HEK293 (cell line): ENCODE data around the gene CR1.

ENCODE experiments used
- CTCF ChIA-PET: fragments of 350-600 bp; formaldehyde crosslinking; extraction: SDS; loops from one replicate; lab custom pipeline; 2021; ENCODE audit warnings: antibody characterized with exemption; lab: Yijun Ruan, JAX
- POLR2A ChIA-PET: fragments of 300-600 bp; formaldehyde crosslinking; extraction: SDS; loops from one replicate; lab custom pipeline; 2020; ENCODE audit warnings: antibody characterized with exemption, inconsistent platforms; lab: Yijun Ruan, JAX
- H3K27ac ChIP-seq: fragments of 200-500 bp; sonication (Bioruptor generic); 2 replicates; pipeline ENCODE4 v1.5.1; 2014; ENCODE audit warnings: low read depth, low read length, control low read depth, inconsistent platforms; ENCODE audit errors: extremely low read depth
- H3K36me3 ChIP-seq, 2 experiments: fragments of 200-500 bp in 1 of 2; sonication (Bioruptor generic) in 1 of 2; 1 replicate in 1 of 2; 2 replicates in 1 of 2; pipeline ENCODE4 v1.5.1; 2014 to 2017; ENCODE audit warnings: inconsistent platforms in 2 of 2, low read length in 2 of 2; ENCODE audit not compliant: control insufficient read depth in 2 of 2, insufficient read depth in 1 of 2
- H3K4me1 ChIP-seq: fragments of 200-500 bp; sonication (Bioruptor generic); 2 replicates; pipeline ENCODE4 v1.5.1; 2014; ENCODE audit warnings: mild to moderate bottlenecking, low read length, inconsistent platforms; ENCODE audit not compliant: control insufficient read depth, insufficient read depth
- H3K4me3 ChIP-seq: 2 replicates; pipeline ENCODE4 v1.5.1; 2011; ENCODE audit warnings: low read depth, mild to moderate bottlenecking, control low read depth, low read length, moderate library complexity
- H3K9me3 ChIP-seq: fragments of 200-500 bp; sonication (Bioruptor generic); 2 replicates; pipeline ENCODE4 v1.5.1; 2014; ENCODE audit warnings: low read depth, low read length, inconsistent platforms; ENCODE audit not compliant: control insufficient read depth, insufficient read depth
- HOXA7 ChIP-seq: sonication (generic); formaldehyde crosslinking; IDR thresholded peaks from 2 replicates; pipeline ENCODE4 v1.8.1; 2022; ENCODE audit warnings: missing genetic modification reagents, borderline replicate concordance
- KLF16 ChIP-seq: fragments of 450-650 bp; formaldehyde crosslinking; IDR thresholded peaks from 2 replicates; pipeline ENCODE4 v1.5.1; 2017; ENCODE audit warnings: missing biosample characterization, missing genetic modification characterization
- KLF9 ChIP-seq: fragments of 450-650 bp; formaldehyde crosslinking; IDR thresholded peaks from 2 replicates; pipeline ENCODE4 v1.5.1; 2016; ENCODE audit warnings: missing biosample characterization, missing genetic modification characterization, low read depth
- TRIM28 ChIP-seq: IDR thresholded peaks from 2 replicates; pipeline ENCODE4 v1.6.1; 2011; ENCODE audit warnings: low read length, control low read depth, borderline replicate concordance
- YY1 ChIP-seq: fragments of 450-650 bp; formaldehyde crosslinking; IDR thresholded peaks from 2 replicates; pipeline ENCODE4 v1.5.1; 2018; ENCODE audit warnings: missing biosample characterization, missing genetic modification characterization
- ZBTB1 ChIP-seq: fragments of 450-650 bp; formaldehyde crosslinking; IDR thresholded peaks from 2 replicates; pipeline ENCODE4 v1.5.1; 2016; ENCODE audit warnings: missing biosample characterization, missing genetic modification characterization
- ZBTB17 ChIP-seq: fragments of 450-650 bp; formaldehyde crosslinking; IDR thresholded peaks from 2 replicates; pipeline ENCODE4 v1.5.1; 2016; ENCODE audit warnings: missing biosample characterization, missing genetic modification characterization
- ZFP37 ChIP-seq: fragments of 450-650 bp; formaldehyde crosslinking; IDR thresholded peaks from 2 replicates; pipeline ENCODE4 v1.5.1; 2016; ENCODE audit warnings: missing biosample characterization, missing genetic modification characterization
- ZNF133 ChIP-seq: fragments of 450-650 bp; formaldehyde crosslinking; IDR thresholded peaks from 2 replicates; pipeline ENCODE4 v1.5.1; 2016; ENCODE audit warnings: missing biosample characterization, missing genetic modification characterization
- ZNF138 ChIP-seq: fragments of 450-650 bp; formaldehyde crosslinking; IDR thresholded peaks from 2 replicates; pipeline ENCODE4 v1.5.1; 2016; ENCODE audit warnings: missing biosample characterization, missing genetic modification characterization, borderline replicate concordance
- ZNF148 ChIP-seq: fragments of 450-650 bp; formaldehyde crosslinking; IDR thresholded peaks from 2 replicates; pipeline ENCODE4 v1.5.0; 2017; ENCODE audit warnings: missing biosample characterization, missing genetic modification characterization, borderline replicate concordance
- ZNF214 ChIP-seq: fragments of 450-650 bp; formaldehyde crosslinking; IDR thresholded peaks from 2 replicates; pipeline ENCODE4 v1.5.1; 2017; ENCODE audit warnings: missing biosample characterization, mild to moderate bottlenecking, missing genetic modification characterization, borderline replicate concordance
- ZNF248 ChIP-seq: fragments of 450-650 bp; formaldehyde crosslinking; IDR thresholded peaks from 2 replicates; pipeline ENCODE4 v1.5.1; 2017; ENCODE audit warnings: missing biosample characterization, missing genetic modification characterization
- ZNF341 ChIP-seq: fragments of 450-650 bp; formaldehyde crosslinking; IDR thresholded peaks from 2 replicates; pipeline ENCODE4; 2016; ENCODE audit warnings: low read depth, missing biosample characterization, missing genetic modification characterization
- ZNF404 ChIP-seq: fragments of 450-650 bp; formaldehyde crosslinking; IDR thresholded peaks from 2 replicates; pipeline ENCODE4 v1.5.1; 2017; ENCODE audit warnings: missing biosample characterization, missing genetic modification characterization
- ZNF48 ChIP-seq: fragments of 450-650 bp; formaldehyde crosslinking; IDR thresholded peaks from 2 replicates; pipeline ENCODE4 v1.5.1; 2016; ENCODE audit warnings: missing biosample characterization, missing genetic modification characterization
- ZNF558 ChIP-seq: fragments of 450-650 bp; formaldehyde crosslinking; IDR thresholded peaks from 2 replicates; pipeline ENCODE4 v1.5.1; 2016; ENCODE audit warnings: missing biosample characterization, missing genetic modification characterization
- ZNF610 ChIP-seq: fragments of 450-650 bp; formaldehyde crosslinking; IDR thresholded peaks from 2 replicates; pipeline ENCODE4 v1.5.1; 2016; ENCODE audit warnings: missing biosample characterization, missing genetic modification characterization, borderline replicate concordance
- ZNF830 ChIP-seq: fragments of 450-650 bp; IDR thresholded peaks from 2 replicates; pipeline ENCODE4 v1.5.0; 2018; ENCODE audit warnings: missing biosample characterization, missing genetic modification characterization, low read depth, mild to moderate bottlenecking, moderate library complexity
- ZSCAN18 ChIP-seq: fragments of 450-650 bp; formaldehyde crosslinking; IDR thresholded peaks from 2 replicates; pipeline ENCODE4 v1.5.1; 2016; ENCODE audit warnings: missing biosample characterization, missing genetic modification characterization
- ZSCAN5A ChIP-seq: fragments of 450-650 bp; formaldehyde crosslinking; IDR thresholded peaks from 2 replicates; pipeline ENCODE4 v1.5.1; 2016; ENCODE audit warnings: missing biosample characterization, missing genetic modification characterization
- TF ChIP-seq, protein P1 (sequence below): fragments of 450-650 bp; formaldehyde crosslinking; conservative IDR thresholded peaks from 2 replicates; pipeline ENCODE4 v1.5.1; 2016; ENCODE audit warnings: low read depth, missing biosample characterization, missing genetic modification characterization
- TF ChIP-seq, protein P2 (sequence below): fragments of 450-650 bp; formaldehyde crosslinking; IDR thresholded peaks from 2 replicates; pipeline ENCODE4 v1.5.1; 2016; ENCODE audit warnings: missing biosample characterization, missing genetic modification characterization, low read depth

Gene CR1

DNA sequence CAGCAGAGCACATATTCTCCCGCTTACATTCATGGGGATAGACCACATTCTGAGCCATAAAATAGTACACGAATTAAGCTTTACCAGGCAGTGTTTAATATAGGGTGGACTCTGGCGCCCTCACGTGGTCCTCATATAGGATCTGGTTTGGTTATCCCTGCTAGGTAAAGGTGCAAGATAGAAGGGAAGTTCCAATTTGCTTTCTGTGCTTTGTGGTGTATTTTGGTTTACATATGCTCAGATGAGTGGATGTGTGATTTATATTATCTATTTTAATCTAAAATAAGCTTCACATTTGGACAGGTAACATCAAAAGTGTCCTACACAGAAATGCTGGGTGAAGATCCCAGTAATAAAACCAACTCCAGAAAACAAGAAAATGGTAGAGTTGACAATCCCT, 3.6 kb downstream of the CR1 start:
- POLR2A ChIA-PET: interaction anchor here (1.1 kb wide), 1 partner anchor 179 kb away, joined by 3 read pairs; no protein-coding TSS in a partner anchor
- Histone ChIP-seq H3K9me3 (no peaks in the 10 kb centered on the region), H3K4me3 (no peak overlapping the region), H3K27ac (no peak overlapping the region), H3K4me1 (no peaks in the 10 kb centered on the region), H3K36me3 (no peaks in the 10 kb centered on the region)
- CTCF ChIA-PET: interaction anchor here (0.5 to 2.2 kb wide), 39 partner anchors 10 to 889 kb away, joined by 3 to 16 read pairs (median 4); partner anchors contain the start of gene CR2
- TF ChIP-seq, protein P1, sequence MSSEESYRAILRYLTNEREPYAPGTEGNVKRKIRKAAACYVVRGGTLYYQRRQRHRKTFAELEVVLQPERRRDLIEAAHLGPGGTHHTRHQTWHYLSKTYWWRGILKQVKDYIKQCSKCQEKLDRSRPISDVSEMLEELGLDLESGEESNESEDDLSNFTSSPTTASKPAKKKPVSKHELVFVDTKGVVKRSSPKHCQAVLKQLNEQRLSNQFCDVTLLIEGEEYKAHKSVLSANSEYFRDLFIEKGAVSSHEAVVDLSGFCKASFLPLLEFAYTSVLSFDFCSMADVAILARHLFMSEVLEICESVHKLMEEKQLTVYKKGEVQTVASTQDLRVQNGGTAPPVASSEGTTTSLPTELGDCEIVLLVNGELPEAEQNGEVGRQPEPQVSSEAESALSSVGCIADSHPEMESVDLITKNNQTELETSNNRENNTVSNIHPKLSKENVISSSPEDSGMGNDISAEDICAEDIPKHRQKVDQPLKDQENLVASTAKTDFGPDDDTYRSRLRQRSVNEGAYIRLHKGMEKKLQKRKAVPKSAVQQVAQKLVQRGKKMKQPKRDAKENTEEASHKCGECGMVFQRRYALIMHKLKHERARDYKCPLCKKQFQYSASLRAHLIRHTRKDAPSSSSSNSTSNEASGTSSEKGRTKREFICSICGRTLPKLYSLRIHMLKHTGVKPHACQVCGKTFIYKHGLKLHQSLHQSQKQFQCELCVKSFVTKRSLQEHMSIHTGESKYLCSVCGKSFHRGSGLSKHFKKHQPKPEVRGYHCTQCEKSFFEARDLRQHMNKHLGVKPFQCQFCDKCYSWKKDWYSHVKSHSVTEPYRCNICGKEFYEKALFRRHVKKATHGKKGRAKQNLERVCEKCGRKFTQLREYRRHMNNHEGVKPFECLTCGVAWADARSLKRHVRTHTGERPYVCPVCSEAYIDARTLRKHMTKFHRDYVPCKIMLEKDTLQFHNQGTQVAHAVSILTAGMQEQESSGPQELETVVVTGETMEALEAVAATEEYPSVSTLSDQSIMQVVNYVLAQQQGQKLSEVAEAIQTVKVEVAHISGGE (tag by site-specific recombination): no peak
- TF ChIP-seq ZNF248 (tag by site-specific recombination) (no peak), ZNF138 (no peak), ZNF830 (tag by site-specific recombination) (no peak), ZNF341 (tag by site-specific recombination) (no peak), ZNF48 (tag by site-specific recombination) (no peak), ZSCAN18 (no peak), YY1 (tag by site-specific recombination) (no peak), KLF9 (tag by site-specific recombination) (no peak), ZNF610 (tag by site-specific recombination) (no peak), ZNF148 (no peak), ZNF404 (tag by site-specific recombination) (no peak), ZBTB1 (no peak), ZNF133 (no peak), KLF16 (tag by site-specific recombination) (no peak), ZNF558 (tag by site-specific recombination) (no peak; the same call in 1 of the 2 replicates), ZSCAN5A (tag by site-specific recombination) (no peak), HOXA7 (CRISPR knock-in tag) (no peak), ZNF214 (tag by site-specific recombination) (no peak), TRIM28 (no peak), ZBTB17 (tag by site-specific recombination) (no peak), ZFP37 (0 out of 2 replicates have a peak, but pooled peaks have one; percentile 29)
- TF ChIP-seq, protein P2, sequence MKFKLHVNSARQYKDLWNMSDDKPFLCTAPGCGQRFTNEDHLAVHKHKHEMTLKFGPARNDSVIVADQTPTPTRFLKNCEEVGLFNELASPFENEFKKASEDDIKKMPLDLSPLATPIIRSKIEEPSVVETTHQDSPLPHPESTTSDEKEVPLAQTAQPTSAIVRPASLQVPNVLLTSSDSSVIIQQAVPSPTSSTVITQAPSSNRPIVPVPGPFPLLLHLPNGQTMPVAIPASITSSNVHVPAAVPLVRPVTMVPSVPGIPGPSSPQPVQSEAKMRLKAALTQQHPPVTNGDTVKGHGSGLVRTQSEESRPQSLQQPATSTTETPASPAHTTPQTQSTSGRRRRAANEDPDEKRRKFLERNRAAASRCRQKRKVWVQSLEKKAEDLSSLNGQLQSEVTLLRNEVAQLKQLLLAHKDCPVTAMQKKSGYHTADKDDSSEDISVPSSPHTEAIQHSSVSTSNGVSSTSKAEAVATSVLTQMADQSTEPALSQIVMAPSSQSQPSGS (tag by site-specific recombination): peak; percentile 8; the same call in 1 of the 2 replicates
